OCI-LY7 (cell line): ENCODE results near the gene PC. TPM values are rescaled to one million over a fixed set of nuclear protein-coding genes. Genes with fewer than 3 reads are reported as not detected.
A peak's percentile ranks its signal among the peaks of the same experiment; 100 is the strongest.

Source experiments
- BruUV-seq: library from RNA; stranded (reverse); fragments of 400-500 nt; replicated peaks from 2 replicates; lab custom pipeline; 2021; lab: Mats Ljungman, UMichigan
- CTCF ChIA-PET: fragments of 300-600 bp; sonication (Branson Sonifier 250); formaldehyde crosslinking; loops from one replicate; lab custom pipeline; 2022; ENCODE audit warnings: antibody characterized with exemption; ENCODE audit not compliant: unreplicated experiment; lab: Charles Lee
- POLR2A ChIA-PET: fragments of 300-600 bp; sonication (Branson Sonifier 250); formaldehyde crosslinking; loops from one replicate; lab custom pipeline; 2022; ENCODE audit warnings: antibody characterized with exemption; lab: Charles Lee
- DNase-seq: peaks from one replicate; pipeline ENCODE4 v3.0.0-alpha.2; 2015; ENCODE audit warnings: low spot score
- H2AFZ ChIP-seq: fragments of 200-600 bp; sonication (generic), shearing (Covaris generic); 2 replicates; pipeline ENCODE4 v1.6.1; 2014; ENCODE audit warnings: mild to moderate bottlenecking, antibody characterized with exemption, low read length, moderate library complexity
- H3K27ac ChIP-seq: fragments of 200-600 bp; sonication (generic); 2 replicates; pipeline ENCODE4 v1.5.1; 2014; ENCODE audit warnings: mixed run types, low read depth, mild to moderate bottlenecking, moderate library complexity, low read length, inconsistent platforms; ENCODE audit not compliant: poor library complexity, severe bottlenecking
- H3K36me3 ChIP-seq: fragments of 200-600 bp; sonication (generic); 2 replicates; pipeline ENCODE4 v1.6.1; 2014; ENCODE audit warnings: mild to moderate bottlenecking, antibody characterized with exemption, low read length, moderate library complexity, mixed read lengths; ENCODE audit not compliant: insufficient read depth
- H3K4me1 ChIP-seq: fragments of 200-600 bp; sonication (generic); 2 replicates; pipeline ENCODE4 v1.5.1; 2014; ENCODE audit warnings: mild to moderate bottlenecking, low read length; ENCODE audit not compliant: insufficient read depth, poor library complexity, severe bottlenecking
- H3K4me2 ChIP-seq: fragments of 200-600 bp; sonication (generic); 2 replicates; pipeline ENCODE4 v1.6.1; 2014; ENCODE audit warnings: mild to moderate bottlenecking, low read length
- H3K4me3 ChIP-seq: fragments of 200-600 bp; sonication (generic); 2 replicates; pipeline ENCODE4 v1.5.1; 2014; ENCODE audit warnings: mild to moderate bottlenecking, low read depth, low read length; ENCODE audit not compliant: poor library complexity, severe bottlenecking
- H3K79me2 ChIP-seq: fragments of 200-600 bp; sonication (generic); 2 replicates; pipeline ENCODE4 v1.6.1; 2016; ENCODE audit warnings: low read depth, mild to moderate bottlenecking, low read length, moderate library complexity, mixed read lengths; ENCODE audit not compliant: insufficient read depth
- H3K9me2 ChIP-seq: fragments of 200-600 bp; sonication (generic); 2 replicates; pipeline ENCODE4 v1.6.1; 2016; ENCODE audit warnings: mild to moderate bottlenecking, low read length, mixed read lengths; ENCODE audit not compliant: insufficient read depth
- H3K9me3 ChIP-seq: fragments of 200-600 bp; sonication (generic); 2 replicates; pipeline ENCODE4 v1.6.1; 2014; ENCODE audit warnings: mild to moderate bottlenecking, mixed run types, low read length, mixed read lengths
- H4K20me1 ChIP-seq: fragments of 200-600 bp; sonication (generic); 2 replicates; pipeline ENCODE4 v1.6.1; 2014; ENCODE audit warnings: mild to moderate bottlenecking, antibody characterized with exemption, low read length, moderate library complexity, mixed read lengths; ENCODE audit not compliant: insufficient read depth
- CTCF ChIP-seq: fragments of 200-600 bp; sonication (generic); conservative IDR thresholded peaks from 2 replicates; pipeline ENCODE4 v1.5.1; 2014; ENCODE audit warnings: mild to moderate bottlenecking, antibody characterized with exemption, low read length, moderate library complexity, mixed read lengths
- EZH2phosphoT487 ChIP-seq: fragments of 200-600 bp; sonication (generic); IDR thresholded peaks from 2 replicates; pipeline ENCODE4 v1.6.1; 2018; ENCODE audit warnings: low read depth, borderline replicate concordance, mild to moderate bottlenecking, mixed run types, antibody characterized with exemption, low read length, moderate library complexity, mixed read lengths
- intact Hi-C: fragments of 100-400 bp; cut with micrococcal nuclease; formaldehyde crosslinking; loops from one replicate; pipeline ENCODE4 v1.10.0; 2022; ENCODE audit not compliant: unreplicated experiment
- total RNA-seq, 2 experiments: library from RNA; depleted of rRNA in 1 of 2; stranded (reverse); fragments of >200 nt in 1 of 2; shearing (Covaris generic) in 1 of 2; gene quantifications; 2 replicates each; pipeline ENCODE4 v1.2.3, GENCODE V29; 2014 to 2022

The PC gene
- total RNA-seq, 2 experiments from 2014 or later, result 10.4 to 12.7 TPM

GRCh38 chr11:66976925-66977324 lies 18.7 kb upstream of the PC start:
- H2AFZ ChIP-seq, result no peak overlapping the region
- no peaks in the 10 kb centered on the region for H4K20me1 ChIP-seq
- no peaks in the 10 kb centered on the region for H3K9me3 ChIP-seq
- H3K79me2 ChIP-seq, result no peaks in the 10 kb centered on the region
- no peak overlapping the region for H3K4me3 ChIP-seq
- H3K4me2 ChIP-seq, result no peak overlapping the region
- ChIA-PET POLR2A (interaction anchor here (0.6 kb wide), 1 partner anchor 461 kb away, joined by 3 read pairs; no protein-coding TSS in a partner anchor), CTCF (interaction anchor here (0.9 kb wide), 1 partner anchor 9 kb away, joined by 4 read pairs; no protein-coding TSS in a partner anchor)
- no peaks in the 10 kb centered on the region for H3K36me3 ChIP-seq
- no TSS peak for BruUV-seq
- intact Hi-C loops, result loop anchor here (5.0 to 10.0 kb wide), 2 partner anchors 95 to 282 kb away; no protein-coding TSS in a partner anchor
- H3K27ac ChIP-seq, result no peak overlapping the region
- no peaks in the 10 kb centered on the region for H3K4me1 ChIP-seq
- no peak for DNase-seq
- no peaks in the 10 kb centered on the region for H3K9me2 ChIP-seq
- TF ChIP-seq EZH2phosphoT487, result no peak
- TF ChIP-seq CTCF, result no peak

DNA sequence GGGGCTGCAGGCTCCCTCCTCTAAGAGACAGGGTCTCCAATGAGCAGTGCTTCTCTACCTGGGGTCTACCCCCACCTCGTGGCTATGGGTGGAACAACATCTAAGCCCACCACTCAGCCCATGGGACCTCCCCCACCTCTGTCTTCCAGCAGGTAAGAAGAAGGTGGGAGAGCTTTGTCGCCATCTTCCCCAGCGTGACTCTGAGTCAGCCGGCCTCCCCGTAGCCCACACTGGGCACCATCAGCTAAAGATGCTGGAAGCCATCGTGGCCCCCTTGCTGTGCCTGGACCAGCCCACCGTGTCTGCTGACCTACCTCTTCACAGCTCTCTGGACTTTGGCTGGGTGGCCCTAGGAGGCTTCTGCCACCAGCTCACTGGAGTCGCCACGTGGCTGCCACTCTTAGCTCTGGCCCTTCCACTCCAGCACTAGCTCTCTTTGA lies 17.9 kb upstream of the PC start:
- Histone ChIP-seq H4K20me1 (no peaks in the 10 kb centered on the region), H3K9me3 (no peaks in the 10 kb centered on the region), H3K4me3 (no peak overlapping the region), H3K27ac (no peak overlapping the region), H3K4me2 (no peak overlapping the region), H3K9me2 (no peaks in the 10 kb centered on the region), H3K36me3 (no peaks in the 10 kb centered on the region), H3K79me2 (no peaks in the 10 kb centered on the region), H3K4me1 (no peaks in the 10 kb centered on the region), H2AFZ (no peak overlapping the region)
- intact Hi-C loops, result loop anchor here (5.0 to 10.0 kb wide), 2 partner anchors 94 to 281 kb away; no protein-coding TSS in a partner anchor
- TF ChIP-seq EZH2phosphoT487, result no peak
- peak; percentile 82 for TF ChIP-seq CTCF
- ChIA-PET POLR2A (no interaction called here), CTCF (interaction anchor here (0.9 to 1.1 kb wide), 2 partner anchors 10 to 31 kb away, joined by 3 to 4 read pairs; no protein-coding TSS in a partner anchor)
- no TSS peak for BruUV-seq
- peak; percentile 29 for DNase-seq

DNA sequence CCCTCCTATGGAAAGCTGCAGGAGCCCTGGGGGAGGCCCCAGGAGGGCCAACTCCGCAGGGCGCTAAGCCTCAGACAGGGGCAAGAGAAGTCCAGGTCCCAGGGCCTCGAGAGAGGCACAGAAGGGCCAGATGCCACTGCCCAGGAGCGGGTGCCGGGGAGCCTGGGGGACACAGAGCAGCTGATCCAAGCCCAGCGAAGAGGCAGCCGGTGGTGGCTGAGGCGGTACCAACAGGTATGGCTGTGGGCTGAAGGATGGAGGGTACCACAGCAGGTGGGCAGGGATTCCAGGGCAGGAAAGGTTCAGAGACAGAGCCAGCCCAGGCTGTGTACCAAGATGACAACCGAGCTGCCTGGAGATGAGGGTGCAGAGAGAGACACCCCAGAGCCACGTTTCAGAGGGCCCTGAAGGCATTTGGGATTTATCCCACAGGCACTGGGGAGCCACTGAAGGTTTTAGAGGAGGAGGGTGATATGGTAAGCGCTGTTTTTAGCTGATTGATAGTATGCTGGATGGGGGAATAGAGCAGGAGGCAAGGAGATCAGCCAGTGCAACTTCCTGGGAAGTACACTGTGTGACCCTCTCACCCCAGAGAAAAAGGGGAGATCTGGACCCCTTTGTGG lies 17.3 kb upstream of the PC start:
- no peaks in the 10 kb centered on the region for H3K9me3 ChIP-seq
- H3K9me2 ChIP-seq, result no peaks in the 10 kb centered on the region
- POLR2A ChIA-PET, result no interaction called here
- CTCF ChIA-PET, result interaction anchor here (1.1 kb wide), 1 partner anchor 31 kb away, joined by 3 read pairs; no protein-coding TSS in a partner anchor
- no peak overlapping the region for H3K4me2 ChIP-seq
- H3K4me3 ChIP-seq, result no peak overlapping the region
- H3K27ac ChIP-seq, result no peak overlapping the region
- intact Hi-C loops, result loop anchor here (5.0 to 10.0 kb wide), 2 partner anchors 93 to 281 kb away; no protein-coding TSS in a partner anchor
- no peaks in the 10 kb centered on the region for H3K79me2 ChIP-seq
- H4K20me1 ChIP-seq, result no peaks in the 10 kb centered on the region
- no peaks in the 10 kb centered on the region for H3K4me1 ChIP-seq
- DNase-seq, result no peak
- TF ChIP-seq EZH2phosphoT487 (no peak), CTCF (no peak)
- no TSS peak for BruUV-seq
- H3K36me3 ChIP-seq, result no peaks in the 10 kb centered on the region
- no peak overlapping the region for H2AFZ ChIP-seq
